ENCODE data around the gene CD300LF.

CD300LF gene

GRCh38 chr17:74687886-74688285 is 24.8 kb downstream of the CD300LF start:
- DNase-seq (ENCODE audit: low read depth) = no peak
- H3K4me3 ChIP-seq (ENCODE audit: low read depth, low read length) = no peak overlapping the region
- no peak for TF ChIP-seq CTCF (IDR thresholded peaks at IDR 0.05; ENCODE audit: low read depth, low read length, missing control alignments)
- in situ Hi-C loops (cut with HindIII; ENCODE audit: low sequenced_read_pairs) = no loop called here

GRCh38 chr17:74686761-74687160 is 26.0 kb downstream of the CD300LF start:
- no peak for DNase-seq (ENCODE audit: low read depth)
- H3K4me3 ChIP-seq (ENCODE audit: low read depth, low read length) = no peak overlapping the region
- in situ Hi-C loops (cut with HindIII; ENCODE audit: low sequenced_read_pairs) = no loop called here
- no peak for TF ChIP-seq CTCF (IDR thresholded peaks at IDR 0.05; ENCODE audit: low read depth, low read length, missing control alignments)

GRCh38 chr17:74682471-74683190 is 30.1 kb downstream of the CD300LF start:
- TF ChIP-seq CTCF (IDR thresholded peaks at IDR 0.05; ENCODE audit: low read depth, low read length, missing control alignments) = no peak
- in situ Hi-C loops (cut with HindIII; ENCODE audit: low sequenced_read_pairs) = no loop called here

GRCh38 chr17:74682028-74682427 is 30.7 kb downstream of the CD300LF start:
- TF ChIP-seq CTCF (IDR thresholded peaks at IDR 0.05; ENCODE audit: low read depth, low read length, missing control alignments) = no peak
- no peak for DNase-seq (ENCODE audit: low read depth)
- H3K4me3 ChIP-seq (ENCODE audit: low read depth, low read length) = no peak overlapping the region
- in situ Hi-C loops (cut with HindIII; ENCODE audit: low sequenced_read_pairs) = no loop called here

More at GRCh38 chr17:74682471-74683190, 30.1 kb downstream of the CD300LF start:
- no peak overlapping the region for H3K4me3 ChIP-seq (ENCODE audit: low read depth, low read length)
- no peak for DNase-seq (ENCODE audit: low read depth)

GRCh38 chr17:74680941-74681340 is 31.8 kb downstream of the CD300LF start:
- in situ Hi-C loops (cut with HindIII; ENCODE audit: low sequenced_read_pairs) = no loop called here
- no peak for TF ChIP-seq CTCF (IDR thresholded peaks at IDR 0.05; ENCODE audit: low read depth, low read length, missing control alignments)
- H3K4me3 ChIP-seq (ENCODE audit: low read depth, low read length) = no peak overlapping the region
- DNase-seq (ENCODE audit: low read depth) = no peak

- no peak for DNase-seq (ENCODE audit: low read depth)
- no peak overlapping the region for H3K4me3 ChIP-seq (ENCODE audit: low read depth, low read length)
- in situ Hi-C loops (cut with HindIII; ENCODE audit: low sequenced_read_pairs) = no loop called here
- no peak for TF ChIP-seq CTCF (IDR thresholded peaks at IDR 0.05; ENCODE audit: low read depth, low read length, missing control alignments)
These were observed 32.5 kb downstream of the CD300LF start for GRCh38 chr17:74680213-74680612.

All from astrocyte of the cerebellum (primary cell).